Endothelial cell of umbilical vein (primary cell): Measurements from ENCODE around the gene PCDHGB7. TPM values are rescaled to one million over a fixed set of nuclear protein-coding genes. Genes with fewer than 3 reads are reported as not detected.
A peak's percentile ranks its signal among the peaks of the same experiment; 100 is the strongest.

ENCODE experiments used
- BruUV-seq: library from RNA; stranded (reverse); fragments of 400-500 nt; replicated peaks from 2 replicates; lab custom pipeline; 2021; lab: Mats Ljungman, UMichigan
- CTCF ChIA-PET: fragments of 300-600, 350-600 bp; sonication (Branson Sonifier 250); formaldehyde crosslinking; loops from one replicate; lab custom pipeline; 2021; ENCODE audit warnings: antibody characterized with exemption, inconsistent platforms; lab: Charles Lee
- POLR2A ChIA-PET: fragments of 300-600, 350-600 bp; sonication (Branson Sonifier 250); formaldehyde crosslinking; loops from one replicate; lab custom pipeline; 2021; ENCODE audit warnings: antibody characterized with exemption, inconsistent platforms; lab: Charles Lee
- DNase-seq: peaks from one replicate; pipeline ENCODE4 v3.0.0-alpha.2; 2011; ENCODE audit warnings: low read depth, low spot score
- FAIRE-seq: peaks from 2 replicates; lab custom pipeline; 2011; peaks lifted over from hg19 to GRCh38; lab: Jason Lieb, UNC
- H2AFZ ChIP-seq: 2 replicates; pipeline ENCODE4 v1.6.0; 2012; ENCODE audit warnings: low read depth, low read length, control low read depth, inconsistent platforms
- H3K27ac ChIP-seq: 2 replicates; pipeline ENCODE4 v1.5.1; 2011; ENCODE audit warnings: low read depth, mild to moderate bottlenecking, control low read depth, low read length, moderate library complexity; ENCODE audit not compliant: insufficient read depth
- H3K27me3 ChIP-seq, 2 experiments: 2 replicates each; pipeline versions ENCODE4 v1.6.0 to v1.6.1; 2011; ENCODE audit warnings: low read length in 2 of 2, mixed read lengths in 1 of 2; ENCODE audit not compliant: control insufficient read depth in 2 of 2, insufficient read depth in 2 of 2
- H3K36me3 ChIP-seq, 2 experiments: 2 replicates in 1 of 2; 3 replicates in 1 of 2; pipeline ENCODE4 v1.5.1; 2011; ENCODE audit warnings: low read length in 2 of 2, mild to moderate bottlenecking in 1 of 2, moderate library complexity in 1 of 2; ENCODE audit not compliant: control insufficient read depth in 2 of 2, insufficient read depth in 2 of 2; ENCODE audit errors: extremely low read depth in 1 of 2
- H3K4me1 ChIP-seq: 3 replicates; pipeline ENCODE4 v1.5.1; 2011; ENCODE audit warnings: mild to moderate bottlenecking, low read length; ENCODE audit not compliant: control insufficient read depth, insufficient read depth; ENCODE audit errors: extremely low read depth
- H3K4me2 ChIP-seq: 2 replicates; pipeline ENCODE4 v1.6.1; 2011; ENCODE audit warnings: low read length, control low read depth, mixed read lengths; ENCODE audit not compliant: insufficient read depth
- H3K4me3 ChIP-seq, 3 experiments: fragments of 200-600 bp in 1 of 3; sonication (generic), shearing (Covaris generic) in 1 of 3; replicated peaks in 1 of 3; 2 replicates each; pipeline ENCODE4 v1.5.1; 2011 to 2016; ENCODE audit warnings: control low read depth in 3 of 3, low read length in 3 of 3, mild to moderate bottlenecking in 2 of 3, inconsistent platforms in 1 of 3, low read depth in 1 of 3, moderate library complexity in 1 of 3; ENCODE audit not compliant: insufficient read depth in 1 of 3
- H3K79me2 ChIP-seq: 2 replicates; pipeline ENCODE4 v1.6.0; 2012; ENCODE audit warnings: low read length, inconsistent platforms; ENCODE audit not compliant: control insufficient read depth, insufficient read depth
- H3K9ac ChIP-seq: replicated peaks from 2 replicates; pipeline ENCODE3; 2011; ENCODE audit warnings: low read length, control low read depth; ENCODE audit not compliant: insufficient read depth; ENCODE audit errors: extremely low read depth
- H3K9me1 ChIP-seq: replicated peaks from 3 replicates; pipeline ENCODE4 v1.6.0; 2011; ENCODE audit warnings: mild to moderate bottlenecking, low read length; ENCODE audit not compliant: control insufficient read depth, insufficient read depth; ENCODE audit errors: extremely low read depth
- H3K9me3 ChIP-seq: replicated peaks from 2 replicates; pipeline ENCODE4 v1.5.1; 2012; ENCODE audit warnings: low read length, inconsistent platforms; ENCODE audit not compliant: control insufficient read depth, insufficient read depth
- H4K20me1 ChIP-seq: replicated peaks from 2 replicates; pipeline ENCODE3; 2011; ENCODE audit warnings: mild to moderate bottlenecking, low read length; ENCODE audit not compliant: control insufficient read depth, insufficient read depth; ENCODE audit errors: extremely low read depth
- GATA2 ChIP-seq: IDR thresholded peaks from 2 replicates; pipeline ENCODE4 v1.7.0; 2011; ENCODE audit warnings: low read depth, mild to moderate bottlenecking, moderate library complexity, mixed read lengths, low read length; ENCODE audit not compliant: insufficient read length, insufficient read depth
- MYC ChIP-seq: IDR thresholded peaks from one replicate; pipeline ENCODE4 v1.6.1; 2011; ENCODE audit warnings: mild to moderate bottlenecking, low read depth, low read length
- POLR2A ChIP-seq: IDR thresholded peaks from 2 replicates; pipeline ENCODE4 v1.6.1; 2012; ENCODE audit warnings: low read depth, mild to moderate bottlenecking, control low read depth, low read length
- dilution Hi-C: fragments of 300-500 bp; cut with MboI; formaldehyde crosslinking; loops from one replicate; pipeline ENCODE4 v1.15.0; 2019; ENCODE audit warnings: low sequenced_read_pairs; ENCODE audit not compliant: extremely low pct_ligation_motif_present
- intact Hi-C: fragments of 100-400 bp; cut with micrococcal nuclease; formaldehyde crosslinking; loops from one replicate; pipeline ENCODE4 v1.10.0; 2022
- polyA plus RNA-seq, 4 experiments: library from polyadenylated mRNA; depleted of rRNA in 3 of 4; stranded (reverse) in 3 of 4; unstranded in 1 of 4; fragments of >200 nt; gene quantifications; 2 replicates each; pipeline versions ENCODE4 v1.2.1 to v1.2.3, GENCODE V29; 2011 to 2012; ENCODE audit warnings: missing spikeins in 1 of 4
- total RNA-seq: library from RNA; stranded (reverse); gene quantifications from 2 replicates; pipeline ENCODE4 v1.2.3, GENCODE V29; 2021
- TF ChIP-seq, protein P1 (sequence below), 2 donors: IDR thresholded peaks; 1 replicate in 1 of 2; 2 replicates in 1 of 2; pipeline ENCODE4 v1.5.1; 2011; ENCODE audit warnings: low read length in 2 of 2, mild to moderate bottlenecking in 2 of 2, moderate library complexity in 2 of 2, control low read depth in 1 of 2, inconsistent platforms in 1 of 2, low read depth in 1 of 2; ENCODE audit not compliant: insufficient read depth in 1 of 2; ENCODE audit errors: extremely low read depth in 1 of 2

Gene PCDHGB7
- total and polyA plus RNA-seq, 2 donors (not counting 3 experiments of a cell fraction or from before 2014, with no cell fraction given): 6.5 to 13.0 TPM

DNA sequence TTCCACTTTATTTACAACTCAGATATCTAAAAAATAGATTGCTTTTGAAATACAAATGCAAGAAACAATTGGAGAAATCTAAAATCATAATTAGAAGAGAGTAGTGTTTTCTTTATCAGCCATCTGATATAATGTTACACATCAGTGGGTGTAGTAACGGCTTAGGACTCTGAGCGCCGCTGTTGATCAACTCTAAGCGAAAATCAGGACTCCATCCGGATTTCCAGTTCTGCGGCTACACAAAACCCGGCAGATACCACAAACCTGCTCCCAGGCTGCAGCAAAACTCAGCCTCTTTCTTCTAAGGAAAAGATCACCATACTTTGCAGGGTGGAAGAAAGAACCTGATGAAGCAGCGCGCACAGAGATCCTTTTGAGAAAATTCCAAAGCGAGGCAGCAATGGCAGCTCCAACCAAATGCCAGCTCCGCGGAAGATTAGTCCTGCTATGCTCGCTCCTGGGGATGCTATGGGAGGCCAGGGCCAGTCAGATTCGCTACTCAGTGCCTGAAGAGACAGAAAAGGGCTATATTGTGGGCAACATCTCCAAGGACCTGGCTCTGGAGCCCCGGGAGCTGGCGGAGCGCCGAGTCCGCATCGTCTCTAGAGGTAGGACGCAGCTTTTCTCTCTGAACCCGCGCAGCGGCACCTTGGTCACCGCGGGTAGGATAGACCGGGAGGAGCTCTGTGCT lies 14.8 kb upstream of the PCDHGB7 start, which contains the start of gene PCDHGA9:
TSS of gene PCDHGA9 (plus strand) at position 226 of the 691 bp plus-strand sequence. CDS start at position 401, 175 bp downstream.
- peak; percentile 59 for FAIRE-seq
- dilution Hi-C loops: no loop called here

More for the DNA sequence above, 14.8 kb upstream of the PCDHGB7 start, which contains the start of gene PCDHGA9:
- Histone ChIP-seq H3K27me3 (peaks cover 47 to 68% of the 10 kb centered on the region in 2 experiments), H3K9me3 (no peaks in the 10 kb centered on the region), H3K4me2 (peak within 1 kb of the TSS; percentile 47), H3K9ac (no peak within 1 kb of the TSS), H2AFZ (no peak within 1 kb of the TSS), H3K79me2 (no peaks in the 10 kb centered on the region), H3K4me1 (peaks cover 2% of the 10 kb centered on the region), H3K9me1 (no peaks in the 10 kb centered on the region), H4K20me1 (no peaks in the 10 kb centered on the region), H3K4me3 (peak within 1 kb of the TSS in 2 of 3 experiments; percentile 9 to 28), H3K27ac (no peak within 1 kb of the TSS), H3K36me3 (no peaks in the 10 kb centered on the region)
- POLR2A ChIA-PET: no interaction called here
- intact Hi-C loops: no loop called here
- TF ChIP-seq, protein P1, sequence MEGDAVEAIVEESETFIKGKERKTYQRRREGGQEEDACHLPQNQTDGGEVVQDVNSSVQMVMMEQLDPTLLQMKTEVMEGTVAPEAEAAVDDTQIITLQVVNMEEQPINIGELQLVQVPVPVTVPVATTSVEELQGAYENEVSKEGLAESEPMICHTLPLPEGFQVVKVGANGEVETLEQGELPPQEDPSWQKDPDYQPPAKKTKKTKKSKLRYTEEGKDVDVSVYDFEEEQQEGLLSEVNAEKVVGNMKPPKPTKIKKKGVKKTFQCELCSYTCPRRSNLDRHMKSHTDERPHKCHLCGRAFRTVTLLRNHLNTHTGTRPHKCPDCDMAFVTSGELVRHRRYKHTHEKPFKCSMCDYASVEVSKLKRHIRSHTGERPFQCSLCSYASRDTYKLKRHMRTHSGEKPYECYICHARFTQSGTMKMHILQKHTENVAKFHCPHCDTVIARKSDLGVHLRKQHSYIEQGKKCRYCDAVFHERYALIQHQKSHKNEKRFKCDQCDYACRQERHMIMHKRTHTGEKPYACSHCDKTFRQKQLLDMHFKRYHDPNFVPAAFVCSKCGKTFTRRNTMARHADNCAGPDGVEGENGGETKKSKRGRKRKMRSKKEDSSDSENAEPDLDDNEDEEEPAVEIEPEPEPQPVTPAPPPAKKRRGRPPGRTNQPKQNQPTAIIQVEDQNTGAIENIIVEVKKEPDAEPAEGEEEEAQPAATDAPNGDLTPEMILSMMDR (IDR thresholded peaks at IDR 0.05; ENCODE audit: extremely low read depth in 1 of 2, insufficient read depth in 1 of 2, low read depth in 1 of 2, low read length in 2 of 2): peak; percentile 37 to 57
- TF ChIP-seq POLR2A (no peak), GATA2 (no peak), MYC (no peak)
- CTCF ChIA-PET: interaction anchor here (0.8 to 1.9 kb wide), 16 partner anchors 10 to 165 kb away, joined by 3 to 23 read pairs (median 4); partner anchors contain the start of genes PCDHGA10, PCDHGA11, PCDHGA12 and PCDHGB1
- BruUV-seq: no TSS peak
- no peak for DNase-seq
